ENCODE data around the gene MAP3K5.
"Not testable (repeated sequence)": the region's sequence is repeated elsewhere in the genome, so short reads cannot be mapped to it uniquely, and the experiment has no call there.

The MAP3K5 gene, protein sequence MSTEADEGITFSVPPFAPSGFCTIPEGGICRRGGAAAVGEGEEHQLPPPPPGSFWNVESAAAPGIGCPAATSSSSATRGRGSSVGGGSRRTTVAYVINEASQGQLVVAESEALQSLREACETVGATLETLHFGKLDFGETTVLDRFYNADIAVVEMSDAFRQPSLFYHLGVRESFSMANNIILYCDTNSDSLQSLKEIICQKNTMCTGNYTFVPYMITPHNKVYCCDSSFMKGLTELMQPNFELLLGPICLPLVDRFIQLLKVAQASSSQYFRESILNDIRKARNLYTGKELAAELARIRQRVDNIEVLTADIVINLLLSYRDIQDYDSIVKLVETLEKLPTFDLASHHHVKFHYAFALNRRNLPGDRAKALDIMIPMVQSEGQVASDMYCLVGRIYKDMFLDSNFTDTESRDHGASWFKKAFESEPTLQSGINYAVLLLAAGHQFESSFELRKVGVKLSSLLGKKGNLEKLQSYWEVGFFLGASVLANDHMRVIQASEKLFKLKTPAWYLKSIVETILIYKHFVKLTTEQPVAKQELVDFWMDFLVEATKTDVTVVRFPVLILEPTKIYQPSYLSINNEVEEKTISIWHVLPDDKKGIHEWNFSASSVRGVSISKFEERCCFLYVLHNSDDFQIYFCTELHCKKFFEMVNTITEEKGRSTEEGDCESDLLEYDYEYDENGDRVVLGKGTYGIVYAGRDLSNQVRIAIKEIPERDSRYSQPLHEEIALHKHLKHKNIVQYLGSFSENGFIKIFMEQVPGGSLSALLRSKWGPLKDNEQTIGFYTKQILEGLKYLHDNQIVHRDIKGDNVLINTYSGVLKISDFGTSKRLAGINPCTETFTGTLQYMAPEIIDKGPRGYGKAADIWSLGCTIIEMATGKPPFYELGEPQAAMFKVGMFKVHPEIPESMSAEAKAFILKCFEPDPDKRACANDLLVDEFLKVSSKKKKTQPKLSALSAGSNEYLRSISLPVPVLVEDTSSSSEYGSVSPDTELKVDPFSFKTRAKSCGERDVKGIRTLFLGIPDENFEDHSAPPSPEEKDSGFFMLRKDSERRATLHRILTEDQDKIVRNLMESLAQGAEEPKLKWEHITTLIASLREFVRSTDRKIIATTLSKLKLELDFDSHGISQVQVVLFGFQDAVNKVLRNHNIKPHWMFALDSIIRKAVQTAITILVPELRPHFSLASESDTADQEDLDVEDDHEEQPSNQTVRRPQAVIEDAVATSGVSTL (N-terminal part only)

DNA sequence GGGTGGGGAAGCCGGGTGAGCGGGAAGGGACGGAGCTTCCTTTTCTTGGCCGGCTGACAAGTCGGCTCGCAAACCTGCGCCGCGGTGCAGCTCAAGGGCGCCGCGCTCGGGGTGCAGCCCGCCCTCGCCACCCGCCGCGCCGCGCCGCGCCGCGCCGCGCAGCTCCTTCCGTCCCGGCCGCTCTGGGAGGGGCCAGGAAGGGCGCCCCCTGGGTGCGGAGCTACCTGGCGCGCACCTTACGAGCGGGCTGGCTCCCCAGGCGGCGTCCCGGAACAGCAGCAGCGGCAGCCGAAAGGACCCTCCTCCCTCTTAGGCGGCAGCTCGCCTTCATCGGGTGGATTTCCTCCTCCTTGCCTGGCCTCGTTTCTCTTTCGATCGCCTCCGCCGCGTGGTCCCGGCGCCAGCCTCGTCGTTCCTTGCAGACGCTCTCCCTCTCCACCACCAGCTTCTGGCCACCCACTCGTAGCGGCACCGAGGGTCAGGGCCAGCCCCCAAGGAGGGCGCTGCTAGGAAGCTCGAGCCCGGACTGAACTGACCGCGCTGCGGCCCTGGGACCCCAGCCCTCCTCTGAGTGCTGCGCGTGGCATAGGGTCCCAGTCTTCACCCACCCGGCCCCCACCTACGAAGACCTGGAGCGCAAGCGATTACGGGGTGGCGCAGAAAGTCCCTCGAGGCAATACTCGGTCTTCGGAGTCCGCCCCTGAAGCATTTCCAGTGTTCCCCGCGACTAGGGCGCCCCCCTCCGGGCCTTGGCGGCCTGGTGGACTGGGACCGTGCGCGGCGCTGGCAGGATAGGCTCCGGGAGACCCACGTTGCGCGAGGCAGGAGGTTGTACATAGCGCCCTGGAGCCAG, at the start of gene MAP3K5:
Gene MAP3K5, minus strand, starts transcription at position 68 of the 853 bp plus-strand sequence. CDS start 320 bp downstream, outside the sequence.
- DNase-seq (ENCODE audit: low spot score), result peak; percentile 78

- DNase-seq (ENCODE audit: low spot score), result no peak
Observed at GRCh38 chr6:136840276-136841001, 48.2 kb upstream of the MAP3K5 start.

GRCh38 chr6:136831873-136832562, 39.7 kb upstream of the MAP3K5 start:
- no peak for DNase-seq (ENCODE audit: low spot score)

DNA sequence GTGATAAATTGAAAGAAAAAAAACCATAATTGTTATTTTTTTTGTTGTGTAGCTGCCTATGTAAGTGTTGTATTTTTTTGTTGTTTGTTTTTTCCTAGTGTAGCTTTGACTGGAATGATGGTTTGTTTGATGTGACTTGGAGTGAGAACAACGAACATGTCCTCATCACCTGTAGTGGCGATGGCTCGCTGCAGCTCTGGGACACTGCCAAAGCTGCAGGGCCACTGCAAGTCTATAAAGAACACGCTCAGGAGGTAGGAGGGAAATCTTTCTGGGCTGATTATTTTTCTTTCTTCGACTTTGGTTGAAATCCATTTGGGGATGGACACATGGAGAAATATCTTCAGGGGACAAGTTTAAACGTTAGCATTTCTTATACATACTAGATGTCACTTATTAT, 33.9 kb upstream of the MAP3K5 start:
- no peak for DNase-seq (ENCODE audit: low spot score)

DNA sequence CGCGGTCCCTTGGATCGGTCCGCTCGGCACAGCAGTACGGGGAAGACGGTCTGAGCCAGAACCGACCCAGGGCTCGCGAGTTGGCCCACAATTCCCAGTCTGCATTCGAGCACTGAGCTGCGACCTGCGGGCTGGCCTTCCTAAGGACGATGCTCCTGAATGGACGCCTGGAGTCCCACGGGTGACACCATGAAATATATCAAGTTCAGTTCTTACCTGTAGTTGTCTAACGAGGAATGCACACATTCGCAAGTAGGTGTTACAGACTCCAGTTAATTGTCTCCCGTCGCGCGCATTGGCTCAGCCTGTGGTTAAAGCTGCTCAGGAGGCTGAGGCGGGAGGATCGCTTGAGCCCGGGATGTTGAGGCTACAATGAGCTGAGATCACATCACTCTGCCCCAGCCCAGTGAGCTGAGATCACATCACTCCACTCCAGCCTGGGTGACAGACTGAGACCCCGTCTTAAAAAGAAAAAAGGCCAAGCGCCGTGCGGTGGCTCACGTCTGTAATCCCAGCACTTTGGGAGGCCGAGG, 30.9 kb upstream of the MAP3K5 start:
- DNase-seq (ENCODE audit: low spot score), result no peak

GRCh38 chr6:136822376-136823127, 30.3 kb upstream of the MAP3K5 start, which contains the start of gene PEX7:
Gene PEX7, plus strand, starts transcription at chr6:136822592. Its CDS starts 74 bp downstream, at chr6:136822666.
- peak; percentile 94 for DNase-seq (ENCODE audit: low spot score)

DNA sequence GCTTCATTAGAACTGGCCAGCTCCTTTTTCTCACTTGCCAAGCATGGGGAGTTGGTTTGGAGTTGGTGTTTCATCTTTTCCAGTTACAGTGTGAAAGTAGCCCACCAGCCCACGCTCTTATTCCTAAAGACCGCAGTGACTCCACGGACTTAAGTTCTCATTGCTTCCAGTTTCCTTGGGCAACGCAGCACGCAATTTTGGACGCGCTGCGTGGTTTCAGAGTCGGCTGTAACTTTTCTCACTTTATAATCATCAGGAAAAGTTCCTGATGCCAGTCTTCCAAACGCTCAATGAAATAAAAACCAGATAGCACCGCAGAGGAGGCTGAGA, 29.7 kb upstream of the MAP3K5 start:
- DNase-seq (ENCODE audit: low spot score), result no peak

DNA sequence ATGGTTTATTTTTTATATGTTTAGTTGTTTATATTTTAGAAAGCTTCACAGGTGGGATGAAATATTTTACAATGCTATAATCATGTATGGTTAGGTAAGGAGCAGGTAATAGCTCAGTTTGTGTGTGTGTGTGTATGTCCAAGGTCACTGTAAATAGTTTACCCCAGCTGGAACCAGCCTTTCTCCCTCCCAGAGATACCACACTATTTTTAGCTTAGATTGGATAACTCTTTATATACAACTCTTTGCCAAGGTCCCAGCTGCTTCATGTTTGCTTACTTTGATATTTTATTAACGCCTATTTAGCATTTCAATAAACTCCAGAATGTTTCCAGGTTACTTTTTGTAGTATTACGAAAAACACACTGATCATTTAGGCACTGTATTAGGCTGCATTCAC, 28.3 kb upstream of the MAP3K5 start:
- DNase-seq (ENCODE audit: low spot score), result no peak

- no peak for DNase-seq (ENCODE audit: low spot score)
Observed at GRCh38 chr6:136816656-136817055, 24.4 kb upstream of the MAP3K5 start.

GRCh38 chr6:136815608-136816007, 23.3 kb upstream of the MAP3K5 start:
- DNase-seq (ENCODE audit: low spot score), result not testable (repeated sequence)

GRCh38 chr6:136812174-136812573, 19.9 kb upstream of the MAP3K5 start:
- DNase-seq (ENCODE audit: low spot score), result no peak

GRCh38 chr6:136811272-136811671, 19.0 kb upstream of the MAP3K5 start:
- DNase-seq (ENCODE audit: low spot score), result no peak

DNA sequence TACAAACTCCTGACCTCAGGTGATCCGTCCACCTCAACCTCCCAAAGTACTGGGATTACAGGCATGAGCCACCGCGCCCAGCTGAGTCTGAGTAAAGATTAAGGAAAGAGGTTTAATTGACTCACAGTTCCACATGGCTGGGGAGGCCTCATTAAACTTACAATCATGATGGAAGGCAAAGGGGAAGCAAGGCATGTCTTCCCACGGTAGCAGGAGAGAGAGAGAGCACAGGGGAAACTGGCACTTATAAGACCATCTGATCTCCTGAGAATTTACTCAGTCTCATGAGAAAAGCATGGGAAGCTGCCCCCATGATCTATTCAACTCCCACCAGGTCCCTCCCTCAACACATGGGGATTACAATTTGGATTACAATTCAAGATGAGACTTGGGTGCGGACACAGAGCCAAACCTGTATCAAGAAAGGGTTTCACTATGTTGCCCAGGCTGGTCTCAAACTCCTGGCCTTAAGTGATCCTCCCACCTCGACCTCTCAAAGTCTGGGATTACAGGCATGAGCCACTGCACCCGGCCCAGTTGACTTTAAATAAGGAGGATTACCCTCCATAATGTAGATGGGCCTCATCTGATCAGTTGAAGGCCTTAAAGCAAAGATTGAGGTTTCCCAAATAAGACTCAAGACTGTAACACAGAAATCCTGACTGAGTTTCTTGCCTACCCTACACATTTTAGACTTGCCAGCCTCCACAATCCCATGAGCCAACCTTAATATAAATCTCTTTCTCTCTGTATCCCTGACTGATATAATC, 17.0 kb upstream of the MAP3K5 start:
- no peak for DNase-seq (ENCODE audit: low spot score)

GRCh38 chr6:136803608-136804007, 11.3 kb upstream of the MAP3K5 start:
- DNase-seq (ENCODE audit: low spot score), result no peak

- DNase-seq (ENCODE audit: low spot score), result no peak
Observed at GRCh38 chr6:136801581-136801980, 9.3 kb upstream of the MAP3K5 start.

GRCh38 chr6:136798044-136798443, 5.8 kb upstream of the MAP3K5 start:
- no peak for DNase-seq (ENCODE audit: low spot score)

GRCh38 chr6:136795996-136796395, 3.7 kb upstream of the MAP3K5 start:
- DNase-seq (ENCODE audit: low spot score), result no peak

DNA sequence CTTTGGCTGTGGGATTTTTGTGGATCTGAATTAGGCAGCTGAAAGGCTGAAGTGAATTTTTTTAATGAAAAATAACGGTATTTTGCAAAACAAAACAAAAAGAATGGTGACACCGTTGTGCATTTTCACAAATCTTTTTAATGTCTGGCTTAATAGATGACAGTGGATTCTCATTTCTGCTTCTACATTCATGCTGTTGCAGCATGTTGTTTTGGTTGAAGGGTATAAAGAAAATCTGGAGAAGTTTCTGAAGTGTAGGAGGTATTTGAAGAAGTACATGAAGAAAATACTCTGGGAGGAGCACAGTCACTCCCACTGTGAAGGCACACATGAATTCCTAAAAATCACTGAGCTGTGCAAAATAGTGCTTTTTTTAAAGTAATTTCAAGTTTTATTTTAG, 3.1 kb upstream of the MAP3K5 start:
- DNase-seq (ENCODE audit: low spot score), result no peak
